Upper lobe of right lung (tissue), 1 donor: ENCODE measurements around the gene PIP4K2A. TPM values are rescaled to one million over a fixed set of nuclear protein-coding genes. Genes with fewer than 3 reads are reported as not detected.

ENCODE experiments used
- ATAC-seq: fragments of 200-7000 bp; cut with Tn5 transposase; one replicate; pipeline ENCODE4 v1.9.1; 2020; ENCODE audit warnings: mild to moderate bottlenecking, moderate library complexity
- DNase-seq: peaks from one replicate; pipeline ENCODE4 v3.0.0-alpha.2; 2020
- H3K27ac ChIP-seq: fragments of 200-600 bp; one replicate; pipeline ENCODE4 v1.8.0; 2022
- H3K27me3 ChIP-seq: fragments of 200-600 bp; one replicate; pipeline ENCODE4 v1.8.0; 2022; ENCODE audit warnings: mild to moderate bottlenecking
- H3K36me3 ChIP-seq: fragments of 200-600 bp; one replicate; pipeline ENCODE4 v1.8.0; 2022
- H3K4me1 ChIP-seq: fragments of 200-600 bp; one replicate; pipeline ENCODE4 v1.8.0; 2022
- H3K4me3 ChIP-seq: fragments of 200-600 bp; one replicate; pipeline ENCODE4 v1.8.0; 2022; ENCODE audit warnings: mild to moderate bottlenecking
- H3K9me3 ChIP-seq: fragments of 200-600 bp; one replicate; pipeline ENCODE4 v1.8.0; 2022
- intact Hi-C: fragments of 100-400 bp; cut with DNase I; formaldehyde crosslinking; loops from one replicate; pipeline ENCODE4 v1.11.0; 2022
- total RNA-seq: library from RNA; stranded (reverse); fragmentation: NEBNext Ultra II Directional; extraction: Animal tissue kit (Norgen Biotek cat#: 25700); gene quantifications from one replicate; pipeline ENCODE4 v1.2.1, GENCODE V29; 2021
- TF ChIP-seq, protein P1 (sequence below): fragments of 200-600 bp; IDR thresholded peaks from one replicate; pipeline ENCODE4 v1.8.0; 2022; ENCODE audit warnings: antibody characterized with exemption
- donor health status: DM: no; HTN: yes; CAD: no; lungs with severe emphysema.

Gene PIP4K2A
- total RNA-seq, 1 donor from 2014 or later, result 61.2 TPM

DNA sequence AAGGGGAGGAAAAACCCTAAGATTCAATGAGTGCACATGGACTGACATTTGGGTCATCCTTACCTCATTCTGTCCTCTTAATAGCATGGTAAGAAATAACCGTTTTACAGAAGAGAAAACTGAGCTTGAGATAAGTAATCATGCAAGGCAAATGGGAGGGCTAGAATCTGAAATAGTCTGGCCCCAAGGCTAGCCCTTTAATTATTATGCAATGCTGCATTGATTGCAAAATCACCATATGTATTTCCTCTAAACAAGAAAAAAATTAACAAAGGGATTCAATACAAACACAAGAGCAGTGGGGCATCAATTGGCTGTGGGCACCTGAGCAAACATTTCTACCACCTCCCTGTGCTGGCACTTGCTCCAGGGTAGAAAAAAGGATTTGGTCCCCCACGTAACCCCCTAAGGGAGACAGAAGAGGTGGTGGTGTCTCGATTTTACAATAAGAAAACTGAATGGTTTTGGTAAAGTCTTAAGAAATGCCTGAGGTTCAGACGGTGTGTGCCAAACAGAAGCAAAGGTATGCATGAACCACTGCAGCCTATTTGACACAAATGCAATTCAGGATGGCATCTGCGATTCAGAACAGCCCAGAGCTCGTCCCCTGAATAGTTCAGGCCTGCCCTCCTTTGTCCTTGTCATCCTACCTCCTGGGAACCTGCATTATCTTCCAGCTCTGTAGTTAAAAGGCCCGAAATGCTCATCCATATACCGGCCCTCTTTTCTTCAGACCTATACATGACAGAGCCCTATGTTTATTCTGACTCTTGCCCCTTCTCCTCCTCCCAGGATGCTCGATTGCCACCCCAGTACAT is 23.6 kb downstream of the PIP4K2A start:
- DNase-seq (no peak), ATAC-seq (peak; percentile 28)
- Histone ChIP-seq H3K4me3 (no peak overlapping the region), H3K36me3 (no peaks in the 10 kb centered on the region), H3K27me3 (no peaks in the 10 kb centered on the region), H3K9me3 (no peaks in the 10 kb centered on the region), H3K4me1 (peaks cover 17% of the 10 kb centered on the region), H3K27ac (no peak overlapping the region)
- TF ChIP-seq, protein P1, sequence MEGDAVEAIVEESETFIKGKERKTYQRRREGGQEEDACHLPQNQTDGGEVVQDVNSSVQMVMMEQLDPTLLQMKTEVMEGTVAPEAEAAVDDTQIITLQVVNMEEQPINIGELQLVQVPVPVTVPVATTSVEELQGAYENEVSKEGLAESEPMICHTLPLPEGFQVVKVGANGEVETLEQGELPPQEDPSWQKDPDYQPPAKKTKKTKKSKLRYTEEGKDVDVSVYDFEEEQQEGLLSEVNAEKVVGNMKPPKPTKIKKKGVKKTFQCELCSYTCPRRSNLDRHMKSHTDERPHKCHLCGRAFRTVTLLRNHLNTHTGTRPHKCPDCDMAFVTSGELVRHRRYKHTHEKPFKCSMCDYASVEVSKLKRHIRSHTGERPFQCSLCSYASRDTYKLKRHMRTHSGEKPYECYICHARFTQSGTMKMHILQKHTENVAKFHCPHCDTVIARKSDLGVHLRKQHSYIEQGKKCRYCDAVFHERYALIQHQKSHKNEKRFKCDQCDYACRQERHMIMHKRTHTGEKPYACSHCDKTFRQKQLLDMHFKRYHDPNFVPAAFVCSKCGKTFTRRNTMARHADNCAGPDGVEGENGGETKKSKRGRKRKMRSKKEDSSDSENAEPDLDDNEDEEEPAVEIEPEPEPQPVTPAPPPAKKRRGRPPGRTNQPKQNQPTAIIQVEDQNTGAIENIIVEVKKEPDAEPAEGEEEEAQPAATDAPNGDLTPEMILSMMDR, result no peak
- intact Hi-C loops, result no loop called here

DNA sequence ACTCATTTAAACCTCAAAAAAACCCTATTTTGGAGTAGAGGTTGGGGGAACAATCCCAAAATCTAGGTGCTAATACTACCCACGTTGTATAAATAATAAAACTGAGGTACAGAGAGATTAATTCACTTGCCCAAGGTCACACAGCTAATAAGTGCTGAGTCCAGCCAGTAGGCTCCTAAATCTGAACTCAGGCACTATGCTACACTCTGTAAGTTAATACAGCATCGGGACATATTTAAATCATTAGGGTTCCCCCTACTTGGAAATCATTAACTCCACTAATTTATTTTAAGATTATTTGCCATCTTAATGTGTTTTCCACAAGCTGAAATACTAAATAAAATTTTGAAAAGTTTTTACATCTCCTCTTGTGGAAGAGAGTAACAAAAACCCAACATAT is 24.2 kb downstream of the PIP4K2A start:
- DNase-seq, result no peak
- H3K4me3 ChIP-seq, result no peak overlapping the region
- no peaks in the 10 kb centered on the region for H3K27me3 ChIP-seq
- TF ChIP-seq, protein P1, result no peak
- H3K27ac ChIP-seq, result no peak overlapping the region
- H3K9me3 ChIP-seq, result no peaks in the 10 kb centered on the region
- intact Hi-C loops, result no loop called here
- H3K4me1 ChIP-seq, result peaks cover 17% of the 10 kb centered on the region
- no peak for ATAC-seq
- no peaks in the 10 kb centered on the region for H3K36me3 ChIP-seq

DNA sequence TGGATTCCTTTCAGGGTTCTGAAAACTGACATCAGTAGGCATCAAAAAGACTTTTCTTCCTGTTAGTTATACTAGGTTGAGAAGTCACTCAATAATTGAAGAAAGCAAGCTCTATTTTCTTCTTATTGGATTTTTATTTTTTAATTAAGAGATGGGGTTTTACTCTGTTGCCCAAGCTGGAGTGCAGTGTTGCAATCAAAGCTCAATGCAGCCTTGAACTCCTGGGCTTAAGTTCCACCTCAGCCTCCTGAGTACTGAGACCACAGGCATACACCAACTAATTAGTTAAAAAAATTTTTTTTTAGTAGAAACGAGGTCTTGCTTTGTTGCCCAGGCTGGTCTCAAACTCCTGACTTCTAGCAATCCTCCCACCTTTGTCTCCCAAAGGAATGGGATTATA is 28.0 kb downstream of the PIP4K2A start:
- intact Hi-C loops, result no loop called here
- peaks cover 49% of the 10 kb centered on the region for H3K4me1 ChIP-seq

DNA sequence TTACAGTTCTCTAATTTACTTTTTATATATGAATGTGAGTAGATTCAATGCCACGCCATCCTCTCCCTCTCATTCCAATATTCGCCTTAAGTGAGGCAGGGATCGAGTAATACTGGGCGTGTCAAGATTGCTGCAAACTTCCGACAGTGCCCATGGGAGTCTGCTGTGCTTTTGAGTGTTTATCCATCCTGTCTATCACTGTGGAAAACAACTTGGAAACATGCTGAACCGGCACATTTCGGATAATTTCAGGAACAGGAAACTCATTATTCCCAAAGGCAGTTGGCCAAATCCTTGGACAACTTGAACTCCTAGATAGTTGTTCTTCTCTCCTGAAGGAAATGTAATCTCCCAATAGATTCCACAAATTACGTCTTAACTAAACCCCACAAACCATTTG is 28.5 kb downstream of the PIP4K2A start:
- H3K36me3 ChIP-seq, result no peaks in the 10 kb centered on the region
- no peak overlapping the region for H3K4me3 ChIP-seq
- intact Hi-C loops, result no loop called here
- DNase-seq (no peak), ATAC-seq (peak; percentile 41)
- no peaks in the 10 kb centered on the region for H3K27me3 ChIP-seq
- H3K4me1 ChIP-seq, result peaks cover 53% of the 10 kb centered on the region
- H3K27ac ChIP-seq, result no peak overlapping the region
- no peaks in the 10 kb centered on the region for H3K9me3 ChIP-seq
- TF ChIP-seq, protein P1, result no peak

More for the DNA sequence above, 28.0 kb downstream of the PIP4K2A start:
- no peak for ATAC-seq
- H3K4me3 ChIP-seq, result no peak overlapping the region
- TF ChIP-seq, protein P1, result no peak
- H3K36me3 ChIP-seq, result no peaks in the 10 kb centered on the region
- H3K9me3 ChIP-seq, result no peaks in the 10 kb centered on the region
- DNase-seq, result no peak
- no peak overlapping the region for H3K27ac ChIP-seq
- no peaks in the 10 kb centered on the region for H3K27me3 ChIP-seq

DNA sequence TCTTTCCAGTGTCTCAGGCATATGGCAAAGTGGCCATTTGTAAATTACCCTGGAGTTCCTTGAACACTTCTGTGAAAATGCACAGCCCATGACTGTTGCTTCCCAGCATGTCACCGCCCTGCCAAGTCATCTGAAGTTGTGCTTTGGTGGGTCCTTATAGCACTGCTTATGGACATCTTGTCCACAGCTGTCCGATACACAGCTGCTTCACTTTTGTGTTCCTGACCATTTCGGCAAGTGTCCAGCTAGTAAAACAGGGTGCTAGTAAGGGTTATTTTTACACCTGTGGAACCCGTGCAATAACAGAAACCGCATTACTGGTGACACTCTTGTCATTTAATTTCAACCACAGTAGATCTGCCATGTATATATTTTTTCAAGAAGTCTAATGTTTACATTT is 29.7 kb downstream of the PIP4K2A start:
- Histone ChIP-seq H3K4me3 (no peak overlapping the region), H3K4me1 (peaks cover 45% of the 10 kb centered on the region), H3K27ac (no peak overlapping the region), H3K27me3 (no peaks in the 10 kb centered on the region), H3K9me3 (no peaks in the 10 kb centered on the region), H3K36me3 (no peaks in the 10 kb centered on the region)
- TF ChIP-seq, protein P1, result no peak
- DNase-seq (no peak), ATAC-seq (no peak)
- intact Hi-C loops, result no loop called here

DNA sequence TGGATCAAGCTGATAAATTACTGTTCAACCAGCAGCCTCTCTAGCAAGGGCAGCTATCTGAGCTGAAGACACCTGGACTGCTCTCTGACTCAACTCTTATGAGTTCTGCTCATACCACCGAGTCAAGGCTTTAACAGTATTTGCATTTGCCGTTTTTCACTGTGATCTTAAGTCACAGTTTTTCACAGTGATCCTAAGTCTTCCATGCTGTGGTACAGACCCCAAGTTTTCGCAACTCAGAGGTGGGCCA is 31.3 kb downstream of the PIP4K2A start:
- intact Hi-C loops, result no loop called here
- Histone ChIP-seq H3K4me1 (peaks cover 51% of the 10 kb centered on the region), H3K4me3 (no peak overlapping the region), H3K27me3 (no peaks in the 10 kb centered on the region), H3K36me3 (no peaks in the 10 kb centered on the region), H3K27ac (peak overlapping the region; percentile 9), H3K9me3 (no peaks in the 10 kb centered on the region)
- TF ChIP-seq, protein P1, result no peak
- DNase-seq (no peak), ATAC-seq (no peak)
